Measurements from ENCODE around the gene TRAT1.

- no peak for TF ChIP-seq POLR2A (IDR thresholded peaks at IDR 0.05)
- TF ChIP-seq POLR2AphosphoS5 (IDR thresholded peaks at IDR 0.05) = no peak
- no peak for TF ChIP-seq CTCF (IDR thresholded peaks at IDR 0.05)
Observed at GRCh38 chr3:108830381-108830780, 7.8 kb downstream of the TRAT1 start.

Measured in stomach (tissue), 4 donors.